ENCODE data around the gene KRTAP10-10.

KRTAP10-10 gene

GRCh38 chr21:44647222-44647552 is 10.0 kb downstream of the KRTAP10-10 start:
- no peaks in the 10 kb centered on the region for H4K20me1 ChIP-seq (ENCODE audit: insufficient read depth, low read length)
- H3K27ac ChIP-seq (ENCODE audit: low read length) = no peak overlapping the region
- H3K9ac ChIP-seq (ENCODE audit: low read depth, low read length) = no peak overlapping the region
- ATAC-seq (ENCODE audit: insufficient read depth, low read depth) = no peak
- TF ChIP-seq CTCF (IDR thresholded peaks at IDR 0.05; ENCODE audit: borderline replicate concordance, extremely low read depth, low read length, poor library complexity, severe bottlenecking) = no peak
- no peak for TF ChIP-seq EZH2 (IDR thresholded peaks at IDR 0.05; ENCODE audit: borderline replicate concordance, low read depth, low read length, severe bottlenecking)
- H3K36me3 ChIP-seq (ENCODE audit: insufficient read depth, low read length) = no peaks in the 10 kb centered on the region
- peaks cover 17% of the 10 kb centered on the region for H3K9me3 ChIP-seq (ENCODE audit: insufficient read depth, low read length, severe bottlenecking)
- H3K4me2 ChIP-seq (ENCODE audit: insufficient read depth, low read length) = no peak overlapping the region
- no peak overlapping the region for H2AFZ ChIP-seq (ENCODE audit: low read depth, low read length)
- no peak overlapping the region for H3K4me3 ChIP-seq (ENCODE audit: low read depth in 1 of 2, low read length in 2 of 2)
- H3K4me1 ChIP-seq (ENCODE audit: insufficient read depth, low read length) = no peaks in the 10 kb centered on the region
- no peaks in the 10 kb centered on the region for H3K27me3 ChIP-seq (ENCODE audit: insufficient read depth, low read length, poor library complexity)
- H3K79me2 ChIP-seq (ENCODE audit: insufficient read depth, low read length) = no peaks in the 10 kb centered on the region
- no peak for DNase-seq

- no peaks in the 10 kb centered on the region for H3K4me1 ChIP-seq (ENCODE audit: insufficient read depth, low read length)
- H3K9ac ChIP-seq (ENCODE audit: low read depth, low read length) = no peak overlapping the region
- H3K9me3 ChIP-seq (ENCODE audit: insufficient read depth, low read length, severe bottlenecking) = peaks cover 14% of the 10 kb centered on the region
- ATAC-seq (ENCODE audit: insufficient read depth, low read depth) = no peak
- H4K20me1 ChIP-seq (ENCODE audit: insufficient read depth, low read length) = no peaks in the 10 kb centered on the region
- H3K4me3 ChIP-seq (ENCODE audit: low read depth in 1 of 2, low read length in 2 of 2) = no peak overlapping the region
- H3K27ac ChIP-seq (ENCODE audit: low read length) = no peak overlapping the region
- H3K27me3 ChIP-seq (ENCODE audit: insufficient read depth, low read length, poor library complexity) = no peaks in the 10 kb centered on the region
- H3K79me2 ChIP-seq (ENCODE audit: insufficient read depth, low read length) = no peaks in the 10 kb centered on the region
- H3K36me3 ChIP-seq (ENCODE audit: insufficient read depth, low read length) = no peaks in the 10 kb centered on the region
- TF ChIP-seq CTCF (IDR thresholded peaks at IDR 0.05; ENCODE audit: borderline replicate concordance, extremely low read depth, low read length, poor library complexity, severe bottlenecking) = no peak
- no peak for TF ChIP-seq EZH2 (IDR thresholded peaks at IDR 0.05; ENCODE audit: borderline replicate concordance, low read depth, low read length, severe bottlenecking)
- H3K4me2 ChIP-seq (ENCODE audit: insufficient read depth, low read length) = no peak overlapping the region
- H2AFZ ChIP-seq (ENCODE audit: low read depth, low read length) = no peak overlapping the region
- no peak for DNase-seq
These were observed 11.6 kb downstream of the KRTAP10-10 start for GRCh38 chr21:44648557-44649311.

- Histone ChIP-seq H3K79me2 (ENCODE audit: insufficient read depth, low read length) (no peaks in the 10 kb centered on the region), H2AFZ (ENCODE audit: low read depth, low read length) (no peak overlapping the region), H3K27ac (ENCODE audit: low read length) (no peak overlapping the region), H3K4me2 (ENCODE audit: insufficient read depth, low read length) (no peak overlapping the region), H4K20me1 (ENCODE audit: insufficient read depth, low read length) (no peaks in the 10 kb centered on the region), H3K9me3 (ENCODE audit: insufficient read depth, low read length, severe bottlenecking) (peaks cover 6% of the 10 kb centered on the region), H3K9ac (ENCODE audit: low read depth, low read length) (no peak overlapping the region), H3K27me3 (ENCODE audit: insufficient read depth, low read length, poor library complexity) (no peaks in the 10 kb centered on the region), H3K4me1 (ENCODE audit: insufficient read depth, low read length) (no peaks in the 10 kb centered on the region), H3K36me3 (ENCODE audit: insufficient read depth, low read length) (no peaks in the 10 kb centered on the region), H3K4me3 (ENCODE audit: low read depth in 1 of 2, low read length in 2 of 2) (no peak overlapping the region)
- TF ChIP-seq EZH2 (IDR thresholded peaks at IDR 0.05; ENCODE audit: borderline replicate concordance, low read depth, low read length, severe bottlenecking) (no peak), CTCF (IDR thresholded peaks at IDR 0.05; ENCODE audit: borderline replicate concordance, extremely low read depth, low read length, poor library complexity, severe bottlenecking) (no peak)
- DNase-seq = no peak
- no peak for ATAC-seq (ENCODE audit: insufficient read depth, low read depth)
These were observed 12.5 kb downstream of the KRTAP10-10 start for GRCh38 chr21:44649521-44650100.

Measured in DND-41 (cell line).